Small intestine (tissue), 7 donors: ENCODE results near the gene GABRP. TPM values are rescaled to one million over a fixed set of nuclear protein-coding genes. Genes with fewer than 3 reads are reported as not detected.
A peak's percentile ranks its signal among the peaks of the same experiment; 100 is the strongest.
"Not testable (repeated sequence)": the region's sequence is repeated elsewhere in the genome, so short reads cannot be mapped to it uniquely, and the experiment has no call there.

Source experiments
- DNase-seq, 2 donors: peaks; one replicate each; pipeline versions ENCODE4 v3.0.0 to v3.0.0-alpha.2; 2013
- FAIRE-seq: peaks from 2 replicates; lab custom pipeline; 2012; peaks lifted over from hg19 to GRCh38; lab: Jason Lieb, UNC
- H3K27ac ChIP-seq, 3 donors: one replicate each; pipeline ENCODE4 v1.5.1; 2013; ENCODE audit warnings: low read length in 2 of 3, mild to moderate bottlenecking in 2 of 3, control low read depth in 1 of 3, inconsistent platforms in 1 of 3, low read depth in 1 of 3, moderate library complexity in 1 of 3
- H3K27me3 ChIP-seq, 3 donors: one replicate each; pipeline ENCODE4 v1.6.1; 2013; ENCODE audit warnings: low read length in 3 of 3, inconsistent platforms in 1 of 3; ENCODE audit not compliant: control insufficient read depth in 3 of 3, insufficient read depth in 3 of 3
- H3K36me3 ChIP-seq, 3 donors: one replicate each; pipeline ENCODE4 v1.6.1; 2013; ENCODE audit warnings: low read length in 3 of 3, inconsistent platforms in 1 of 3, low read depth in 1 of 3, mild to moderate bottlenecking in 1 of 3, moderate library complexity in 1 of 3; ENCODE audit not compliant: control insufficient read depth in 3 of 3, insufficient read depth in 2 of 3
- H3K4me1 ChIP-seq, 3 donors: one replicate each; pipeline ENCODE4 v1.6.1; 2013; ENCODE audit warnings: low read length in 2 of 3, inconsistent platforms in 1 of 3, low read depth in 1 of 3, mild to moderate bottlenecking in 1 of 3, moderate library complexity in 1 of 3; ENCODE audit not compliant: control insufficient read depth in 3 of 3, insufficient read depth in 2 of 3
- H3K4me3 ChIP-seq, 3 donors: one replicate each; pipeline ENCODE4 v1.5.1; 2013; ENCODE audit warnings: low read length in 3 of 3, control low read depth in 1 of 3, inconsistent platforms in 1 of 3, low read depth in 1 of 3, mild to moderate bottlenecking in 1 of 3, moderate library complexity in 1 of 3
- H3K9me3 ChIP-seq, 2 donors: one replicate each; pipeline ENCODE4 v1.6.1; 2013; ENCODE audit warnings: low read depth in 1 of 2, low read length in 1 of 2; ENCODE audit not compliant: control insufficient read depth in 2 of 2, insufficient read depth in 1 of 2
- WGBS, 3 donors: extraction: QIAGEN DNeasy Blood & Tissue Kit; methylation state at CpG; one replicate each; pipeline ENCODE4 v1.1.7; 2013; 5-methylcytosine and 5-hydroxymethylcytosine counted together
- polyA plus RNA-seq, 4 donors: library from polyadenylated mRNA; stranded (reverse) in 3 of 4; unstranded in 1 of 4; fragments of 200-250 nt in 3 of 4; fragments of 120-200 nt in 1 of 4; gene quantifications; one replicate each; pipeline versions ENCODE4 v1.2.1 to v1.2.3, GENCODE V29; 2013
- donor health status: healthy with polysubstance abuse.
- donor health status: control.
- donor health status: control.
- donor health status: Bipolar disorder and iron deficiency.
- donor health status: healthy.

The GABRP gene
- polyA plus RNA-seq, 4 donors = 0.24 to 8.4 (median 2.8) TPM

DNA sequence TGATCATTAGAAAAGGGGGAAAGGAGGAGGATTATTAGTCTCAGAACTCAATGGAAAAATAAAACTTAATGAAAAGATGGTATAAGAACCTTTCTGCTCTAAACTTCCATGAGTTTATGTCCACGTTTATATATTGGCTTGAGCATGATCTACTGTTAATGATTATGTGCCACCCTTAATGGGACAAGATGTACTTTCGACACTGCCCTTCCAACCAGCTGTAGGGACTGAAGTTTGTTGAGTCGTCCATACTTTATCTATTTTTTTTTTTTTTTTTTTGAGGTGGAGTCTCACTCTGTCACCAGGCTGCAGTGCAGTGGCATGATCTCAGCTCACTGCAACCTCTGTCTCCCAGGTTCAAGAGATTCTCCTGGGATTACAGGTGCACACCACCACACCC is 25.0 kb upstream of the GABRP start:
- Histone ChIP-seq H3K27ac (peak overlapping the region in 2 of 3 donors; percentile 73 to 84), H3K27me3 (peaks cover 0 to 2% (median 0%) of the 10 kb centered on the region in 3 donors), H3K9me3 (no peaks in the 10 kb centered on the region), H3K4me3 (no peak overlapping the region), H3K4me1 (peaks cover 5 to 20% (median 16%) of the 10 kb centered on the region in 3 donors), H3K36me3 (no peaks in the 10 kb centered on the region)
- FAIRE-seq (no peak), DNase-seq (peak in 1 of 2 donors; percentile 90)
- WGBS, 3 donors = 17 to 67% (median 36%) methylated on average over 3 of the region's 3 CpGs

GRCh38 chr5:170760113-170760512 is 23.4 kb upstream of the GABRP start:
- no peaks in the 10 kb centered on the region for H3K36me3 ChIP-seq
- FAIRE-seq = no peak
- H3K27ac ChIP-seq = no peak overlapping the region
- DNase-seq = no peak
- H3K4me1 ChIP-seq = peaks cover 5 to 20% (median 16%) of the 10 kb centered on the region in 3 donors
- no peak overlapping the region for H3K4me3 ChIP-seq
- peaks cover 0 to 2% (median 0%) of the 10 kb centered on the region in 3 donors for H3K27me3 ChIP-seq
- no peaks in the 10 kb centered on the region for H3K9me3 ChIP-seq
- WGBS, 3 donors = 64 to 74% (median 74%) methylated on average over 9 of the region's 9 CpGs

GRCh38 chr5:170761048-170761707 is 22.3 kb upstream of the GABRP start:
- FAIRE-seq = no peak
- H3K27me3 ChIP-seq = peaks cover 0 to 2% (median 0%) of the 10 kb centered on the region in 3 donors
- H3K9me3 ChIP-seq = no peaks in the 10 kb centered on the region
- no peaks in the 10 kb centered on the region for H3K36me3 ChIP-seq
- no peak overlapping the region for H3K4me3 ChIP-seq
- peaks cover 5 to 20% (median 14%) of the 10 kb centered on the region in 3 donors for H3K4me1 ChIP-seq
- no peak for DNase-seq
- WGBS, 3 donors = 66 to 79% (median 79%) methylated on average over 7 of the region's 7 CpGs
- no peak overlapping the region for H3K27ac ChIP-seq

DNA sequence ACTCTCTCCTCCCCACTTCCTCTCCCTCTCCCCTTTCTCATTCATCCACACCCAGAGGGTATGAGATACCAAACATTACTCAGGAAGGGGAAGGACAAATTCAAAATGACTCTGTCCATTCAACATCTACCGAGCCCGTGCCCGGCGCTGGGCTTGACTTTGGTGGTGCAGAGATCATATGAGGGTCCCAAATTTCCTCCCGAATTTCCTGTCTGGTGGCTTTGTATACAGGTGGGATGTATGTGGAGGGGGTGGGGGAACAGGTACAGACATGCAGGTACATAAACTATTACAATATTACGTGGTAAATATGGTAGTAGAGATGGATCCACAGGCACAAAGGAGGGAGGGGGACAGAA is 21.8 kb upstream of the GABRP start:
- Histone ChIP-seq H3K27ac (no peak overlapping the region), H3K9me3 (no peaks in the 10 kb centered on the region), H3K27me3 (peaks cover 0 to 2% (median 0%) of the 10 kb centered on the region in 3 donors), H3K4me1 (peaks cover 5 to 18% (median 11%) of the 10 kb centered on the region in 3 donors), H3K36me3 (no peaks in the 10 kb centered on the region), H3K4me3 (no peak overlapping the region)
- DNase-seq (no peak), FAIRE-seq (no peak)
- 88 to 92% (median 89%) methylated on average over 6 of the region's 6 CpGs for WGBS, 3 donors

- peaks cover 5 to 13% (median 11%) of the 10 kb centered on the region in 3 donors for H3K4me1 ChIP-seq
- FAIRE-seq, H3K36me3 ChIP-seq, DNase-seq, H3K4me3 ChIP-seq, H3K9me3 ChIP-seq, H3K27ac ChIP-seq, H3K27me3 ChIP-seq: not testable (repeated sequence)
- 95 to 99% (median 96%) methylated on average over 7 to 9 of the region's 9 CpGs for WGBS, 3 donors
Observed at GRCh38 chr5:170762298-170762697, 21.2 kb upstream of the GABRP start.

DNA sequence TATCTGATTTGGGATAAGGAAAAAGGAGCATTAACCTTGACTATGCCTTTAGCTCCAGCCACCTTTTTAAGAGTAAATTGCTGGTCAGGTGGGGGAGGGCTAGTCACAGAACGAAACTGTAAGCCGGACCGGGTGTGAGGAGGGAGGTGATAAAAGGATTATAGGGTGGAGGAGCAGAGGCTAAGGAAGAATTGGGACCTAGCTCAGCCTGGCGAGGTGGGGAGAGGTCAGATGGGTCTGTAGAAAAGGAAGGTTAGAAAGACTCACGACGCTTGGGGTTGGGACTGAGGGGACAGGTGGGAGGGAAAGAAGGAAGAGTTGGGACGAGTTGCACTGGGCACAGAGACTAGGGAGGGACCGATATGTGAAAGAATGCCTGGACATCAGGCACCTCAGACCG is 17.7 kb upstream of the GABRP start:
- WGBS, 3 donors = 69 to 78% (median 69%) methylated on average over 9 of the region's 9 CpGs
- H3K27me3 ChIP-seq, H3K27ac ChIP-seq, H3K4me1 ChIP-seq, FAIRE-seq, H3K9me3 ChIP-seq, H3K4me3 ChIP-seq, DNase-seq, H3K36me3 ChIP-seq: not testable (repeated sequence)

DNA sequence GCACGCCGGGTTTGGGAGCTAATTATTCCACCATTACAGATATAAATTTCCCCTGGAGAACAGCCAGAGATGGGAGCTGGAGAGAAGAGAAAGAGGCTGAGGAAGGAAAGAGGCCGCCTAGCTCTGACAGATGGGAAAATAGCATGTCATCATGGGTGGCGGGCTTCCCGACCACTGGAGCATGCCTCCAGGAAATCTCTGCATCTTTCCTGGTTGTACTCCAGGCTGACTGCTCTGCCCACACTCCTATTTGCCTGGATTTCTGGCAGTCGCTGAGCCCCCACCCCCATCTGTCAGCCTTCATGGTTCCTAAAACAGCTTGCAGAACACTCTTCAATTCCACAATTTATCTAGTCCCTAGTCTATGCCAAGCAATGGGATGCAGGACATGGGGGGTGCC is 14.3 kb upstream of the GABRP start:
- H3K36me3 ChIP-seq = no peaks in the 10 kb centered on the region
- no peak overlapping the region for H3K27ac ChIP-seq
- H3K4me3 ChIP-seq = no peak overlapping the region
- FAIRE-seq = no peak
- peaks cover 0 to 3% of the 10 kb centered on the region in 2 donors for H3K9me3 ChIP-seq
- H3K27me3 ChIP-seq = peaks cover 0 to 2% (median 0%) of the 10 kb centered on the region in 3 donors
- no peak for DNase-seq
- 47 to 62% (median 62%) methylated on average over 6 of the region's 6 CpGs for WGBS, 3 donors
- H3K4me1 ChIP-seq = peaks cover 0 to 6% (median 0%) of the 10 kb centered on the region in 3 donors

DNA sequence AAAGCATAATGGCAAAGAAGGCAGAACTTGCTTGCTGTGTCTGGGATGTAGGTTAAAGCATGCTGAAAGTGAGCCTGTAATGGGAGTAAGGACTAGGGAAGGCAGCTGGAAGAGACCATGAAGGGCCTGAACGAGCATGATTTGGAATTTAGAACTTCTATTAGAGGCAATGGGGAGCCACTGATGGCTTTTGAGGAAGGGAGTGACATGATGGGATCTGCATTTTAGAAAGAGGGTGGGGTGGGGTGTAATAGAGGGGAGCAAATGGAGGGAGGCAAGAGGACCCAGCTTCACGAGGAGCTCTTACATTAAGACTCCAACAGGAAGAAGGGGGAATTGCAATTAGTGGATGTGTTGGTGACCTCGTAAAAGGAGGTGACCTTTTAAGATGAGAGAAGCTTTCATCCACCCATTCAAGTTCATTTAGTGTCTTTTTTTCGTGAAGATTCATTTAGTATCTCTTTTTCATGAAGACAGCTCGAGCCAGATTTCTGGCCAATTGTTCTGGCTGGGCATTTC is 13.6 kb upstream of the GABRP start:
- no peak for DNase-seq
- Histone ChIP-seq H3K36me3 (no peaks in the 10 kb centered on the region), H3K27ac (no peak overlapping the region), H3K9me3 (peaks cover 0 to 3% of the 10 kb centered on the region in 2 donors), H3K4me3 (no peak overlapping the region), H3K27me3 (peaks cover 0 to 2% (median 0%) of the 10 kb centered on the region in 3 donors), H3K4me1 (peaks cover 0 to 6% (median 0%) of the 10 kb centered on the region in 3 donors)
- FAIRE-seq = no peak
- 83 to 85% (median 85%) methylated on average over 5 of the region's 5 CpGs for WGBS, 3 donors
